T-helper 2 cell (primary cell): ENCODE measurements around the gene VRK3.
"Not testable (repeated sequence)": the region's sequence is repeated elsewhere in the genome, so short reads cannot be mapped to it uniquely, and the experiment has no call there.

Experiments
- DNase-seq, 5 experiments: peaks; one replicate each; pipeline versions ENCODE4 v3.0.0 to v3.0.0-alpha.2; 2012 to 2022

The VRK3 gene

GRCh38 chr19:49954092-49954829 lies 70.9 kb downstream of the VRK3 start:
- DNase-seq, result no peak

- no peak for DNase-seq
These were observed 71.8 kb downstream of the VRK3 start for GRCh38 chr19:49953416-49953815.

DNA sequence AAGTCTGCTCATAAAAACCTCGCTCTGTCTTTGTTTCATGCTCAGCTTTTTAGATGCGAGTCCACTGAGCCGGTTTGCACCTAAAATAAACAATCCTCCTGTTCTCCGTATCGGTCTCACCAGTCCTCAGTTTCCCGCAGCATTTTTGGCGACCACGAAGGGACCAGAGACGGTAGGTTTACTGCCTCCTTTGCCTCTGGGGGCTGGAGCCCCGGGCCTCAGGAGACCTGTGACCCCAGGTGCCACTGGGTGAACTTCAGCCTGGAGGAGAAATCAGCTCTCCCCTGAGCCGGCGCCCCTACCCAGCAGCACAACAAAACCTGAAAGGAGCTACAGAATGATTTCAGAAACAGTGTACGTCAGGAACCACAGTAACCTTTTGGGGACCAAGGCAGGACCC lies 72.3 kb downstream of the VRK3 start:
- DNase-seq, result no peak

GRCh38 chr19:49952479-49952836 lies 72.7 kb downstream of the VRK3 start:
- no peak for DNase-seq

DNA sequence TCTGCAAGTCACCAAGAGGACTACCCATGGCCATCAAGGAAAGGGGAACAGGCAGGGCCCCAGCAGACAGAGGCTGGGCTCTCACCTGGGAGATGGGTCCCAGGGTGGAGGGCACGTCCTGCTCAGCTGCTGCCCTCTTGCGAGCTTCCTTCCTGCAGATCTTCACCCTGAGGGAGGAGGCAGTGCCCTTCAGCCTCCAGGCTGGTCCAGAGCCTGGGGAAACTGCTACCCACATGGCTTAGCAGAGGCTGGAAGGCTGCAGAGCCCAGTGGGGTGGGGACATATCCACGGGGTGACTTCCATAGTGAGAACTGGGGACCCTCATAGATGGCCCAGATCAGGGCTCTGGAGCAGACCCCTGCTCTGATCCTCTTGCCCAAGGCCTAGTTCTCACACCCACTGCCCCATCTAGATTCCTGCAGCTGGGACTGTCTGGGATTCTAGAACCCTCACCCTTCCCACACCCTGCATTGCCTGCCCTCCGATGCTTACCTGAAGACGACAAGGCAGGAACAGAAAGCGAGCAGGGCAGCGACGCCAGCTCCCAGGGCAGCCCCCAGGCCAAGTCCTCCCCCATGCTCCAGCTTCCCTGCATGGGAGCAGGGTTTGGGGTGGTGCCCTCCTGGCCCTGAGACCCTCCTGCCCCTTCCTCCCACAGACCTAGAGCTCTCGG lies 73.2 kb downstream of the VRK3 start:
- no peak for DNase-seq

- no peak for DNase-seq
These were observed 74.1 kb downstream of the VRK3 start for GRCh38 chr19:49950956-49951526.

- no peak for DNase-seq
These were observed 74.6 kb downstream of the VRK3 start for GRCh38 chr19:49950590-49950948.

DNA sequence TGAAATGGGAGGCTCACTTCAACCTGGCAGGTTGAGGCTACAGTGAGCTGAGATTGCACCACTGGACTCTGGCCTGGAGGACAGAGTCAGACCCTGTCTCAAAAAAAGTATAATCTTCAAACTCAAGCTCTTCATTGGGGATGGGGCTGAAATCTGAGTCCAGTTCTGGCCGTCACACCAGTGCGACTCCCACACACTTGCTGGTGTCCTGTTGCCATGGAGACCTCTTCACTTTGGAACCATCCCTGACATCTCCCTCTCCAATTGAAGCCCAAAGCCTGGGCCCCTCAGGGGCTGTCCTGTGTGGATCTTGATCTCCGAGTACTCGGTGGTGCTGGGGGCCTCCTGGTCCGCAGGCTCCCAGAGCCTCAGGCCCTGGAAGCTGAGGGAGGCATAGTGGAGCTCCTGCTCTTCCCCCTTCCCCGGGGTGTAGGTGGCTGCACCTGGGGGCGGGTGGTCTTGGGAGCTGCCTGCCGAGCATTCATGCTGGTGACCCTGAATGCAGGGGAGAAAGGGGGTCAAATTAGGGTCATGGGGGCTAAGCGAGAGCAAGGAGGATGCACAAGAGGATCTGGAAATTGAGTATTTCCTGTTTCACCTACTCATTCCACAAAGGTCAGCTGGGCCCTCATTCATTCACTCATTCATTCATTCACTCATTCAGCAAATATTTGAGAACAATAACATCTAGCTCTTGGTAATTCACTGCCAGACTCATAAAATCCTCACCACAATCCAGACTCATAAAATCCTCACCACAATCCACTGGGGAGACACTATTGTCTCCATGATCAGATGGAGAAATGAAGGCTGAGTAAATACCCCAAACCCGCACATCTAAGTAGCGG lies 75.2 kb downstream of the VRK3 start:
- DNase-seq, result no peak

GRCh38 chr19:49946415-49946814 lies 78.8 kb downstream of the VRK3 start:
- no peak for DNase-seq

DNA sequence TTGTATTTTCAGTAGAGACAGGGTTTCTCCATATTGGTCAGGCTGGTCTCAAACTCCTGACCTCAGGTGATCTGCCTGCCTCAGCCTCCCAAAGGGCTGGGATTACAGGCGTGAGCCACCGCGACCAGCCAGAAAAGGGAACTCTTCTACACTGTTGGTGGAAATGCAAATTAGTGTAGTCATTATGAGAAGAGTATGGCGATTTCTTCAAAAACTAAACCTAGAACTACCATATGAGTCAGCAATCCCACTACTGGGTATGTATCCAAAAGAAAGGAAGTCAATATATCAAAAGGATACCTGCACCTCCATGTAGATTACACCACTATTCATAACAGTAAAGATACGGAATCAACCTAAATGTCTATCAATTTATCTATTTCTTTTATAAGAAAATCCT lies 80.6 kb downstream of the VRK3 start:
- not testable (repeated sequence) for DNase-seq

GRCh38 chr19:49940482-49940791 lies 84.7 kb downstream of the VRK3 start:
- DNase-seq, result no peak

GRCh38 chr19:49939721-49940481 lies 85.3 kb downstream of the VRK3 start:
- no peak for DNase-seq

DNA sequence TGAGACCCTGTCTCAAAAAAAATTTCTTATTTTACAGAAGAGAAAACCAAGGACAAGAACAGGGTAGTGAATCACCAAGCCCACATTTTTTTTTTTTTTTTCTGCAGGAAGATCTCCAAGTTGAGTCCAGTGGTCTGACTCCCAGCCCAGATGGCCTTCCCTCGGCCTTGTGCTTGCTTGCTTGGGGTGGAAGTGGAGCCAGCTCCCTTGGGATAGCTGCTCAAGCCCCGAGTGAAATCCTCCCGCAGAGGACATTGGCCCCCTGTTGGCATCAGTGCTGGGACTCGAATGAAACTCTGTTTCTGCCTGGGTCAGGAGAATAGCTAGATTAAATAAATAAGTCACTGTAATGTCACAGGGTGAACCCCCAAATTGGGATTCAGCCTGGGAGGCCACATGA lies 86.5 kb downstream of the VRK3 start:
- no peak for DNase-seq

- DNase-seq, result peak; percentile 51 to 71 (median 64)
These were observed 87.3 kb downstream of the VRK3 start for GRCh38 chr19:49937750-49938381.

DNA sequence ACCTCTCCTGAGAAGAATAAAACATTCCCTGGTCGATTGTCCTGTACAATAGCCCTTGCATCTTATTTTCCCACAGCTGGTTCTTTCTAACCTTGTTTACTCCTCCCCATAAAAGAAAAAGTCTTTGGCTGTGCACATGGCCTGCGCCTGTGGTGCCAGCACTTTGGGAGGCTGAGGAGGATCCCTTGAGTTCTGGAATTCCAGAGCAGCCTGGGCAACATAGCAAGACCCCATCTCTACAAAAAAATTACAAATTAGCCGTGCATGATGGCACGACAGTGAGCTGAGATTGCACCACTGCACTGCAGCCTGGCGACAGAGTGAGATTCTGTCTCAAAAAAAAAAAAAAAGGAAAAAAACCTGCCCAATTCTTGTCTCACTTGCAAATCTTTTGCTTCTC lies 88.6 kb downstream of the VRK3 start:
- no peak for DNase-seq

- no peak for DNase-seq
These were observed 91.5 kb downstream of the VRK3 start for GRCh38 chr19:49933643-49934042.

- DNase-seq, result peak in 2 of 5 experiments; percentile 74 to 85
These were observed 92.4 kb downstream of the VRK3 start for GRCh38 chr19:49932731-49933131.

- DNase-seq, result no peak
These were observed 93.1 kb downstream of the VRK3 start for GRCh38 chr19:49932041-49932451.

DNA sequence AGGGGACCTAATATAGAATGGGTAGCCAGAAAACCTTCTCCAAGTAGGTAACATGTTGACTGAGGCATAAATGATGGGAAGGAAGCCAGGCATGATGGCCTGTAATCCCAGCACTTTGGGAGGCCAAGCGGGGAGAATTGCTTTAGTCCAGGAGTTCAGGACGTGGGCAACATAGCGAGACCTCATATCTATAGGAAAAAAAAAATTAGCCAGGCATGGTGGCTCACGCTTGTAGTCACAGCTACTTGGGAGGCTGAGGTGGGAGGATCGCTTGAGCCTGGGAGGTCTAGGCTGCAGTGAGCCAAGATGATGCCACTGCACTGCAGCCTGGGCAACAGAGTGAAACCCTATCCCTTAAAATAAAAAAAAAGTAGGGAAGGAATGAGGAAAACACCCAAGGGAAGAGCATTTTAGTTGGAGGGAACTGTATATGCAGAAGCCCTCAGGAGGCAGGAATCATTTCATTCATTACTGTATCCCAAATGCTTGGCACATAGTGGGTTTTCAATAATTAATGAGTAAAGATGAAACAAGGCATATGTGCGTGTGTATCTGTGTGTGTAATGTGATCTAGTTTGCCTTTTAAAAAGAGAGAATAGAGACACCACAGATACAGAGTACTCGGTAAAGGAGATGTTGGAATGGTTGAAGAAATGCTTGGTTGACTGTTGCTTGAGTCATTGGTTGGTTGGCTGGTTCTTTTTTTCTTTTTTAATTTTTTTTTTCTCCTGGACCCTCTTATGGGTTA lies 93.7 kb downstream of the VRK3 start:
- DNase-seq, result no peak

- peak in 1 of 5 experiments; percentile 21 for DNase-seq
These were observed 94.6 kb downstream of the VRK3 start for GRCh38 chr19:49930483-49931011.
